NCI-H187 (cell line): ENCODE measurements around the gene BCR.
"Not testable (repeated sequence)": the region's sequence is repeated elsewhere in the genome, so short reads cannot be mapped to it uniquely, and the experiment has no call there.

ENCODE experiments used
- DNase-seq, 2 experiments: peaks; one replicate each; lab custom pipeline; 2025; lab: John Stamatoyannopoulos, UW

The BCR gene

GRCh38 chr22:23180301-23180892 lies at the start of gene BCR:
TSS of gene BCR (plus strand) at chr22:23180509. CDS start at chr22:23180961, 452 bp downstream.
- DNase-seq: no peak

GRCh38 chr22:23130697-23131096 lies 49.6 kb upstream of the BCR start:
- no peak for DNase-seq

GRCh38 chr22:23131931-23132330 lies 48.4 kb upstream of the BCR start:
- DNase-seq: no peak

- DNase-seq: no peak
Observed at GRCh38 chr22:23132376-23133091, 47.8 kb upstream of the BCR start.

GRCh38 chr22:23133922-23134321 lies 46.4 kb upstream of the BCR start:
- DNase-seq: no peak

GRCh38 chr22:23136991-23137390 lies 43.3 kb upstream of the BCR start:
- not testable (repeated sequence) for DNase-seq

GRCh38 chr22:23137468-23137867 lies 42.8 kb upstream of the BCR start:
- DNase-seq: no peak

GRCh38 chr22:23137905-23138561 lies 42.3 kb upstream of the BCR start:
- DNase-seq: no peak

GRCh38 chr22:23138584-23139435 lies 41.5 kb upstream of the BCR start:
- DNase-seq: no peak

GRCh38 chr22:23140385-23140784 lies 39.9 kb upstream of the BCR start:
- DNase-seq: no peak

- DNase-seq: no peak
Observed at GRCh38 chr22:23142546-23143105, 37.7 kb upstream of the BCR start.

GRCh38 chr22:23143119-23143518 lies 37.2 kb upstream of the BCR start:
- no peak for DNase-seq

- DNase-seq: no peak
Observed at GRCh38 chr22:23144432-23144831, 35.9 kb upstream of the BCR start.

- DNase-seq: peak; percentile 92 to 94
Observed at GRCh38 chr22:23144932-23145877, 35.1 kb upstream of the BCR start, which contains the start of gene RAB36. TSS of gene RAB36 (plus strand) at chr22:23145477. CDS start at chr22:23146617, 1,140 bp downstream.

GRCh38 chr22:23145878-23146470 lies 34.3 kb upstream of the BCR start:
- DNase-seq: no peak

- no peak for DNase-seq
Observed at GRCh38 chr22:23146478-23147205, 33.7 kb upstream of the BCR start.

GRCh38 chr22:23147617-23148387 lies 32.5 kb upstream of the BCR start:
- DNase-seq: no peak

- peak in 1 of 2 experiments; percentile 23 for DNase-seq
Observed at GRCh38 chr22:23149743-23150238, 30.5 kb upstream of the BCR start.

- no peak for DNase-seq
Observed at GRCh38 chr22:23150762-23151161, 29.5 kb upstream of the BCR start.
